NCI-H2196 (cell line): ENCODE measurements around the gene UBE2S.
A peak's percentile ranks its signal among the peaks of the same experiment; 100 is the strongest.

Experiments used
- DNase-seq: peaks from one replicate; lab custom pipeline; 2025; ENCODE audit not compliant: unreplicated experiment; lab: John Stamatoyannopoulos, UW

UBE2S gene

GRCh38 chr19:55366790-55367189 is 40.8 kb downstream of the UBE2S start:
- DNase-seq, result no peak

GRCh38 chr19:55365964-55366363 is 41.6 kb downstream of the UBE2S start:
- DNase-seq, result no peak

- DNase-seq, result no peak
Measured at GRCh38 chr19:55365245-55365644, 42.3 kb downstream of the UBE2S start.

GRCh38 chr19:55362990-55363716 is 44.4 kb downstream of the UBE2S start, which contains the start of gene GARIN5B:
Gene GARIN5B, minus strand, starts transcription at chr19:55363260. Its CDS starts 194 bp downstream, at chr19:55363066.
- DNase-seq, result no peak

- DNase-seq, result no peak
Measured at GRCh38 chr19:55362174-55362989, 45.2 kb downstream of the UBE2S start.

- no peak for DNase-seq
Measured at GRCh38 chr19:55360902-55361301, 46.7 kb downstream of the UBE2S start.

GRCh38 chr19:55358943-55359908 is 48.4 kb downstream of the UBE2S start:
- DNase-seq, result no peak

- DNase-seq, result no peak
Measured at GRCh38 chr19:55358493-55358892, 49.1 kb downstream of the UBE2S start.

GRCh38 chr19:55355213-55355821 is 52.3 kb downstream of the UBE2S start:
- DNase-seq, result no peak

GRCh38 chr19:55354698-55355212 is 52.8 kb downstream of the UBE2S start, which contains the start of gene COX6B2:
Gene COX6B2, minus strand, starts transcription at chr19:55354719. Its CDS starts 198 bp downstream, at chr19:55354521.
- DNase-seq, result no peak

GRCh38 chr19:55353803-55354697 is 53.5 kb downstream of the UBE2S start:
- DNase-seq, result peak; percentile 60

- DNase-seq, result no peak
Measured at GRCh38 chr19:55353356-55353802, 54.2 kb downstream of the UBE2S start.

GRCh38 chr19:55352549-55353145 is 54.9 kb downstream of the UBE2S start:
- no peak for DNase-seq

- no peak for DNase-seq
Measured at GRCh38 chr19:55352040-55352439, 55.5 kb downstream of the UBE2S start.

GRCh38 chr19:55350620-55351315 is 56.8 kb downstream of the UBE2S start:
- DNase-seq, result no peak
